Daoy (cell line): ENCODE measurements around the gene HOTAIR. TPM values are rescaled to one million over a fixed set of nuclear protein-coding genes. Genes with fewer than 3 reads are reported as not detected.
A peak's percentile ranks its signal among the peaks of the same experiment; 100 is the strongest.

Experiments
- DNase-seq: peaks from one replicate; pipeline ENCODE4 v3.0.0-alpha.2; 2015; ENCODE audit warnings: low read depth
- total RNA-seq: library from RNA; depleted of rRNA; stranded (reverse); fragments of >200 nt; shearing (Covaris generic); gene quantifications from 2 replicates; pipeline ENCODE4 v1.2.3, GENCODE V29; 2014

The HOTAIR gene
- total RNA-seq, 1 experiment from 2014 or later: 2.2 TPM

GRCh38 chr12:53976172-53976822 is 1.5 kb upstream of the HOTAIR start:
- no peak for DNase-seq

GRCh38 chr12:53975479-53976152 is 862 bp upstream of the HOTAIR start:
- DNase-seq: no peak

GRCh38 chr12:53975064-53975471 is 314 bp upstream of the HOTAIR start:
- DNase-seq: no peak

- DNase-seq: peak; percentile 70
Measured at GRCh38 chr12:53973236-53974042, 1.3 kb downstream of the HOTAIR start.

GRCh38 chr12:53972722-53973235 is 2.0 kb downstream of the HOTAIR start, which contains the start of gene HOXC11:
HOXC11 (plus strand) TSS chr12:53973126; CDS start chr12:53973242, 116 bp downstream.
- DNase-seq: no peak

- peak; percentile 82 for DNase-seq
Measured at GRCh38 chr12:53972152-53972702, 2.5 kb downstream of the HOTAIR start.

- DNase-seq: no peak
Measured at GRCh38 chr12:53971686-53972085, 3.1 kb downstream of the HOTAIR start.

GRCh38 chr12:53971129-53971528 is 3.6 kb downstream of the HOTAIR start:
- DNase-seq: no peak

- DNase-seq: no peak
Measured at GRCh38 chr12:53970451-53970850, 4.3 kb downstream of the HOTAIR start.

- DNase-seq: no peak
Measured at GRCh38 chr12:53969588-53970259, 5.0 kb downstream of the HOTAIR start.

- no peak for DNase-seq
Measured at GRCh38 chr12:53968214-53969127, 6.3 kb downstream of the HOTAIR start.

- no peak for DNase-seq
Measured at GRCh38 chr12:53967421-53967925, 7.3 kb downstream of the HOTAIR start.

- DNase-seq: no peak
Measured at GRCh38 chr12:53966385-53967133, 8.2 kb downstream of the HOTAIR start.

GRCh38 chr12:53966085-53966384 is 8.7 kb downstream of the HOTAIR start:
- DNase-seq: no peak

GRCh38 chr12:53965281-53966084 is 9.3 kb downstream of the HOTAIR start:
- DNase-seq: peak; percentile 66

- no peak for DNase-seq
Measured at GRCh38 chr12:53964315-53964713, 10.4 kb downstream of the HOTAIR start.

GRCh38 chr12:53963434-53964314 is 11.1 kb downstream of the HOTAIR start:
- no peak for DNase-seq

GRCh38 chr12:53963005-53963404 is 11.7 kb downstream of the HOTAIR start:
- no peak for DNase-seq
